Naive thymus-derived CD4-positive, alpha-beta T cell (primary cell): Measurements from ENCODE around the gene DHX32. TPM values are rescaled to one million over a fixed set of nuclear protein-coding genes. Genes with fewer than 3 reads are reported as not detected.

Experiments
- ATAC-seq: fragments of 150-1000 bp; cut with Tn5 transposase; 2 replicates; pipeline ENCODE4 v1.10.0; 2021; ENCODE audit warnings: mild to moderate bottlenecking, moderate library complexity
- CTCF ChIA-PET: fragments of 350-600 bp; sonication (Branson Sonifier 250); formaldehyde crosslinking; loops from one replicate; lab custom pipeline; 2021; ENCODE audit warnings: antibody characterized with exemption; lab: Charles Lee
- POLR2A ChIA-PET: fragments of 350-600 bp; sonication (Branson Sonifier 250); formaldehyde crosslinking; loops from one replicate; lab custom pipeline; 2021; ENCODE audit warnings: antibody characterized with exemption, inconsistent platforms; lab: Charles Lee
- DNase-seq, 9 donors: peaks; one replicate each; pipeline versions ENCODE4 v3.0.0 to v3.0.0-alpha.2; 2020 to 2022; ENCODE audit warnings: mixed read lengths in 1 of 9
- H3K27ac ChIP-seq: one replicate; pipeline ENCODE4 v1.7.0; 2013; ENCODE audit warnings: mild to moderate bottlenecking, low read depth, low read length, moderate library complexity
- H3K27me3 ChIP-seq, 2 donors: one replicate each; pipeline ENCODE4 v1.7.0; 2013; ENCODE audit warnings: low read length in 2 of 2, mild to moderate bottlenecking in 2 of 2, moderate library complexity in 2 of 2; ENCODE audit not compliant: control insufficient read depth in 2 of 2, insufficient read depth in 2 of 2
- H3K36me3 ChIP-seq, 3 experiments: 1 replicate in 2 of 3; 2 replicates in 1 of 3; pipeline ENCODE4 v1.7.0; 2013; ENCODE audit warnings: low read length in 3 of 3, mild to moderate bottlenecking in 3 of 3, moderate library complexity in 1 of 3; ENCODE audit not compliant: insufficient read depth in 3 of 3, control insufficient read depth in 2 of 3
- H3K4me1 ChIP-seq, 2 donors: one replicate each; pipeline ENCODE4 v1.7.0; 2013; ENCODE audit warnings: low read length in 2 of 2, mild to moderate bottlenecking in 2 of 2, moderate library complexity in 1 of 2; ENCODE audit not compliant: control insufficient read depth in 2 of 2, insufficient read depth in 2 of 2
- H3K4me3 ChIP-seq: 2 replicates; pipeline ENCODE4 v1.7.0; 2013; ENCODE audit warnings: mild to moderate bottlenecking, low read length
- H3K9me3 ChIP-seq, 3 experiments: 1 replicate in 2 of 3; 2 replicates in 1 of 3; pipeline ENCODE4 v1.7.0; 2013; ENCODE audit warnings: low read length in 3 of 3; ENCODE audit not compliant: control insufficient read depth in 2 of 3
- H3K27ac Mint-ChIP-seq, 9 donors: one replicate each; pipeline ENCODE4 v1.8.0; 2020 to 2022; ENCODE audit warnings: mixed read lengths in 9 of 9, mild to moderate bottlenecking in 8 of 9, moderate library complexity in 5 of 9, inconsistent platforms in 2 of 9
- H3K27me3 Mint-ChIP-seq, 5 donors: one replicate each; pipeline ENCODE4 v1.8.0; 2021 to 2022; ENCODE audit warnings: mixed read lengths in 5 of 5, mild to moderate bottlenecking in 1 of 5
- H3K36me3 Mint-ChIP-seq, 5 donors: one replicate each; pipeline ENCODE4 v1.8.0; 2020 to 2022; ENCODE audit warnings: mixed read lengths in 5 of 5, mild to moderate bottlenecking in 3 of 5, inconsistent platforms in 1 of 5
- H3K4me1 Mint-ChIP-seq, 7 donors: one replicate each; pipeline ENCODE4 v1.8.0; 2020 to 2022; ENCODE audit warnings: mixed read lengths in 7 of 7, mild to moderate bottlenecking in 3 of 7, inconsistent platforms in 1 of 7
- H3K4me3 Mint-ChIP-seq, 10 donors: one replicate each; pipeline ENCODE4 v1.8.0; 2020 to 2022; ENCODE audit warnings: mild to moderate bottlenecking in 10 of 10, mixed read lengths in 10 of 10, moderate library complexity in 6 of 10, inconsistent platforms in 2 of 10
- H3K9me3 Mint-ChIP-seq, 11 donors: one replicate each; pipeline ENCODE4 v1.8.0; 2020 to 2022; ENCODE audit warnings: mixed read lengths in 11 of 11, mild to moderate bottlenecking in 4 of 11, inconsistent platforms in 1 of 11, moderate library complexity in 1 of 11
- intact Hi-C, 2 donors: fragments of 100-400 bp; cut with micrococcal nuclease; formaldehyde crosslinking; loops; one replicate each; pipeline ENCODE4 v1.15.1; 2023
- polyA plus RNA-seq, 2 donors: library from polyadenylated mRNA; unstranded; fragments of 300-500 nt; fragmentation: Illumina TruSeq; gene quantifications; one replicate each; pipeline ENCODE4 v1.2.3, GENCODE V29; 2021
- total RNA-seq, 6 experiments: library from RNA in 5 of 6; stranded (reverse) in 5 of 6; gene quantifications; 1 replicate in 5 of 6; 2 replicates in 1 of 6; pipeline ENCODE4 v1.2.3 and lab custom pipeline; 2021 to 2026

Gene DHX32
- total and polyA plus RNA-seq, 7 experiments from 2014 or later, result 9.3 to 13.5 (median 11.3) TPM

DNA sequence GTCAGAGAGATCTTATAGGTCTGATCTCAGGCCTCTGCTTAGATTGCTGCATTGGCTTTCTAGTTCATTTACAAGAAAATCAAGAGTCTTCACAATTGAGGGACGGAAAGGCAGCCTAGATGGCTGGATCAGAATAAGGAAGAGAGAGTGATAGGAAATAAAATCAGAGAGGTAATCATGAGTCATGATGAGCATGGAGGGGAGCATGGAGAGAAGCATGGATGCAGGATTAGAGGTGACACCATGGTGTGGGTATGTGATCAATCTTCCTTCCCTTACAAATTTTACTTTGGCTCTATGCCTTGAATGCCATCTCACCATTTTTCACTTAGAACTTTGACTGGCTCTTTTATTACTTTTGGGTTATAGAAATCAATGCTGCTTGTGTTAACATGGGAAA, 56.4 kb downstream of the DHX32 start:
- no peaks in the 10 kb centered on the region for H3K27me3 Mint-ChIP-seq
- H3K4me1 ChIP-seq, result peaks cover 11 to 21% of the 10 kb centered on the region in 2 donors
- H3K27me3 ChIP-seq, result no peaks in the 10 kb centered on the region
- peaks cover 13 to 44% (median 22%) of the 10 kb centered on the region in 7 donors for H3K4me1 Mint-ChIP-seq
- ATAC-seq, result no peak
- DNase-seq, result no peak
- H3K27ac ChIP-seq, result peak overlapping the region; percentile 76
- peaks cover 0 to 32% (median 7%) of the 10 kb centered on the region in 3 experiments for H3K36me3 ChIP-seq
- intact Hi-C loops, result loop anchor here (5.0 kb wide), 2 partner anchors 907 to 1022 kb away; partner anchors contain the start of gene ABRAXAS2 (in 1 of the 2)
- H3K4me3 ChIP-seq, result peak overlapping the region; percentile 97
- H3K9me3 Mint-ChIP-seq, result no peaks in the 10 kb centered on the region
- no peaks in the 10 kb centered on the region for H3K9me3 ChIP-seq
- ChIA-PET POLR2A (no interaction called here), CTCF (no interaction called here)
- H3K27ac Mint-ChIP-seq, result no peak overlapping the region
- H3K36me3 Mint-ChIP-seq, result peaks cover 6 to 17% (median 9%) of the 10 kb centered on the region in 5 donors
- H3K4me3 Mint-ChIP-seq, result no peak overlapping the region

DNA sequence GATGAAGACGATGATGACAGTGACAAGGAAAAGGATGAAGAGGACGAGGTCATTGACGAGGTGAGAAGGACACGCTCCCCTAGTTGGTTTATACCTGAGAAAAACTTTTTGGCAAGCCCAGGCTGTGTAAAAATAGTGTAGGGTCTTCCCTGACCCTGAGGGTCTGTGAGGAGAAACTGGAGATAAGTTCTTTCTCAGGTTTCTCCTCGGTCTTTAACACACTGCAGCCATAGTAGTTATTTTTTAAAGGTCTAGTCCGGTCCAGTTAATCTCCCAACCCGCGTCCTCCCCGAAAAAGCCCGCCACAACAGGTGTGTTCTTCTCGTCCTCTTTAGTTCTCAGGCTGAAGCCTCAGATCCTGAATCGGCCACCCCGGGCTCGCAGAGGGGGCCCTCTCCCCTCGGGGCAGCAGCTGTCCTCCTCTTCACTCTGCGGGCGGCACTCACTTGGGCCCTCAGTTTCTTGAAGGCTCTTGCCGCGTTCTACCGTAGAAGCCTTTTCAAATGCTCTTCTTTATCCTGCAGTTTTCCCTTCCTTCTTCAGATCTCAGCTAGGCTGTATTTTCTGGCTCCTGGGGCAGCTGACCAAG, 57.3 kb downstream of the DHX32 start:
- Histone ChIP-seq H3K9me3 (no peaks in the 10 kb centered on the region), H3K4me1 (peaks cover 11 to 21% of the 10 kb centered on the region in 2 donors), H3K4me3 (peak overlapping the region; percentile 97), H3K27ac (peak overlapping the region; percentile 76), H3K36me3 (peaks cover 0 to 22% (median 1%) of the 10 kb centered on the region in 3 experiments), H3K27me3 (no peaks in the 10 kb centered on the region)
- ATAC-seq, result no peak
- Mint-ChIP-seq H3K27ac (no peak overlapping the region), H3K36me3 (peaks cover 6 to 9% (median 7%) of the 10 kb centered on the region in 5 donors), H3K27me3 (no peaks in the 10 kb centered on the region), H3K9me3 (no peaks in the 10 kb centered on the region), H3K4me1 (peaks cover 7 to 37% (median 22%) of the 10 kb centered on the region in 7 donors), H3K4me3 (no peak overlapping the region)
- ChIA-PET CTCF (interaction anchor here (0.5 kb wide), 1 partner anchor 8 kb away, joined by 8 read pairs; no protein-coding TSS in a partner anchor), POLR2A (interaction anchor here (0.7 to 1.4 kb wide), 6 partner anchors 8 to 907 kb away, joined by 3 to 9 read pairs (median 3); partner anchors contain the start of gene EDRF1)
- intact Hi-C loops, result loop anchor here (1.0 to 5.0 kb wide), 6 partner anchors 73 to 1405 kb away; partner anchors contain the start of genes EDRF1 (in 2 of the 2), FANK1 (in 2 of the 2), ABRAXAS2 (in 1 of the 2) and OAT (in 1 of the 2)
- DNase-seq, result peak in 2 of 9 donors; percentile 1 to 37

DNA sequence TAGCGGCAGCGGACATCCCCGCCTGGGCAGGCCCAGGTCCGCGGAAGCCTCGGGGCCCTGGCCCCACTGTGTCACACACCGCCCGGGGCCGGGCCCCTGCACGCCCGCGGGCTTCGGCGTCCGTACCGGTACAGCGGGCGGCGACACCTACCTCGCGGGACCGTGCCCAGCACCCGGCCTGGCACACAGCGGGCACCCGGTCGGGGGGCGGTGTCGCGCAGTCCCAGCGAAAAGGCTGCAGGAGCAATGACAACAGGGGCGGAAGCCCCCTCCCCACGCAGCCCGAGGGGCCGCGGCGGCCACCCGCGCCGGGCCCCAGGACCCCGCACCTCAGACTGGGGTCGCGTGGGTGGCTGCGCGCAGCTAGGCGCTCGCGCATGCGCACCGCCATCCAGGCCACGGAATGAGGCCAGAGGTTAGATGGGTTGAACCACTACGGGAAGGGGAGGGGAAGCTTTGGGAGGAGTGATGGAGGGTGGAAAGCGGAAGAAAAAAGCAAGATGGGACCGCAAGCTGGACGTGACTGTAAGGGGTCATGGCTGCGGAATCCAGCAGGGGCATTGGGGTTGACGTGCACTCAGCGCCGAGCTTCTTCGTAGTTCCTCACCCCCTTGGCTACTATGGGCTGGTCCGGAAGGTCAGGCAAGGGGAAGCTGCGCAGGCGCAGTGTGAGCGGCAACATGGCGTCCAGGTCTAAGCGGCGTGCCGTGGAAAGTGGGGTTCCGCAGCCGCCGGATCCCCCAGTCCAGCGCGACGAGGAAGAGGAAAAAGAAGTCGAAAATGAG, 58.0 kb downstream of the DHX32 start, which contains the start of the genes BCCIP and UROS:
TSS of gene BCCIP (plus strand) at position 669 of the 785 bp plus-strand sequence. CDS start at position 681, 12 bp downstream.
TSS of gene UROS (minus strand) at position 381 of the 785 bp plus-strand sequence. CDS start 6,759 bp downstream, outside the sequence.
- Histone ChIP-seq H3K27ac (peak within 1 kb of the TSS; percentile 76), H3K4me3 (peak within 1 kb of the TSS; percentile 97), H3K4me1 (peaks cover 11 to 21% of the 10 kb centered on the region in 2 donors), H3K27me3 (no peaks in the 10 kb centered on the region), H3K36me3 (peaks cover 0 to 15% (median 0%) of the 10 kb centered on the region in 3 experiments), H3K9me3 (no peaks in the 10 kb centered on the region)
- DNase-seq, result peak; percentile 88 to 98 (median 94)
- Mint-ChIP-seq H3K4me1 (peaks cover 3 to 33% (median 22%) of the 10 kb centered on the region in 7 donors), H3K9me3 (no peaks in the 10 kb centered on the region), H3K4me3 (peak within 1 kb of the TSS in 6 of 10 donors; percentile 85 to 89 (median 87)), H3K27ac (peak within 1 kb of the TSS in 8 of 9 donors; percentile 16 to 88 (median 80)), H3K27me3 (no peaks in the 10 kb centered on the region), H3K36me3 (peaks cover 2 to 3% (median 3%) of the 10 kb centered on the region in 5 donors)
- ChIA-PET POLR2A (interaction anchor here (0.7 to 1.4 kb wide), 6 partner anchors 9 to 906 kb away, joined by 3 to 9 read pairs (median 3); partner anchors contain the start of gene EDRF1), CTCF (interaction anchor here (0.5 kb wide), 1 partner anchor 9 kb away, joined by 8 read pairs; no protein-coding TSS in a partner anchor)
- peak; percentile 92 for ATAC-seq
- intact Hi-C loops, result loop anchor here (1.0 to 5.0 kb wide), 6 partner anchors 73 to 1404 kb away; partner anchors contain the start of genes EDRF1 (in 2 of the 2), FANK1 (in 2 of the 2), ABRAXAS2 (in 1 of the 2) and OAT (in 1 of the 2)

DNA sequence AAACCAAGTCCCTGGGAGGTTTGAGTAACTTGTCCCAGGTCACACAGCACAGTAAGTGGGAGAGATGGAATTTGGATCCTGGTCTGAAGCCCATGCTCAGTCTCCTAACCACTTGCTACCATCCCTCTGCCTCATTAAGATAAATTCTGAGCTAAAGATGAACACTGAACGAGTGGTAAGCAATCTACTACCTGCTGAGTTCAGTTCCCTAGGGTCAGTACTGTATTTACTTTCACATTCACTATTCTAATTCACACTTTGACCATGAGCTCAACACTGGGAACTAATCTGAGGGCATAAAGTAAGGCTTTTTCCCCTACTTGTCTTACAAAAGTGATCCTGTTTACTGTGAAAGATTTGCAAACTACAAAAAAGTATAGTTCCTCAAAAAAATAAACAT, 60.4 kb downstream of the DHX32 start:
- ChIA-PET POLR2A (interaction anchor here (0.8 to 1.6 kb wide), 2 partner anchors 9 to 10 kb away, joined by 3 to 4 read pairs; no protein-coding TSS in a partner anchor), CTCF (no interaction called here)
- ATAC-seq, result no peak
- Histone ChIP-seq H3K4me3 (no peak overlapping the region), H3K27me3 (no peaks in the 10 kb centered on the region), H3K27ac (no peak overlapping the region), H3K9me3 (no peaks in the 10 kb centered on the region), H3K36me3 (peaks cover 0 to 10% (median 0%) of the 10 kb centered on the region in 3 experiments), H3K4me1 (peaks cover 11 to 21% of the 10 kb centered on the region in 2 donors)
- peaks cover 0 to 1% (median 0%) of the 10 kb centered on the region in 5 donors for H3K36me3 Mint-ChIP-seq
- intact Hi-C loops, result loop anchor here (5.0 kb wide), 2 partner anchors 903 to 1018 kb away; partner anchors contain the start of gene ABRAXAS2 (in 1 of the 2)
- H3K9me3 Mint-ChIP-seq, result no peaks in the 10 kb centered on the region
- H3K4me1 Mint-ChIP-seq, result peaks cover 0 to 24% (median 14%) of the 10 kb centered on the region in 7 donors
- DNase-seq, result no peak
- H3K4me3 Mint-ChIP-seq, result peak overlapping the region in 5 of 10 donors; percentile 3 to 87 (median 75)
- no peaks in the 10 kb centered on the region for H3K27me3 Mint-ChIP-seq
- H3K27ac Mint-ChIP-seq, result peak overlapping the region in 6 of 9 donors; percentile 4 to 83 (median 22)

DNA sequence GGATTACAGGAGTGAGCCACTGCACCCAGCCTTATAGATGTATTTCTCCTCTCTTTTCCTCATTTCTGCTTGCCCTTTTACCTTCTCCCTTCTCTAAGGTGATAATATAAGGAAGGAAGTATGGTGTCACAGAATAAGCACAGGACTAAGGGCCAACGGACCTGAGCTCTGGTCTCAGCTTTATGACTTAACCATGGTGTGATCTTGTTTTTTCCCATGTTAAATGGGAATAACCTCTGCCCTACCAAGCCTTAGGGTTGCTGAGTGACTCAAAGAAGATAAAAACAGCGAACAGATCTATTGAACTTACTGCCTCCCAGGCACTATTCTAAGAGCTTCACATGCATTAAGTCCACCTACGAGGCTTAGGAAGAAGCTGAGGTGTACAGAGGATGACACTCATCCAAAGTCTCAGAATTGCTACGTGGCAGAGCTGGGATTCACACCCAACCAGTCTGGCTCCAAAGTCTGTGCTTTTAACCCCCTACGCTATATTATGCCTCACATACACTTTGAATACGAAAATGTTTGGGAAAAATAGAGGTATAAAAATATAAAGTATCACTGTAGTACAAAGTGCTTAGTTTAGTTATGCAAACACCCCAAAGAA, 63.6 kb downstream of the DHX32 start:
- intact Hi-C loops, result no loop called here
- Mint-ChIP-seq H3K4me3 (no peak overlapping the region), H3K9me3 (no peaks in the 10 kb centered on the region), H3K36me3 (peaks cover 6 to 23% (median 15%) of the 10 kb centered on the region in 5 donors), H3K27ac (no peak overlapping the region), H3K4me1 (peaks cover 0 to 24% (median 14%) of the 10 kb centered on the region in 7 donors), H3K27me3 (no peaks in the 10 kb centered on the region)
- no peak overlapping the region for H3K27ac ChIP-seq
- peaks cover 0 to 5% of the 10 kb centered on the region in 2 donors for H3K4me1 ChIP-seq
- ATAC-seq (no peak), DNase-seq (no peak)
- H3K4me3 ChIP-seq, result no peak overlapping the region
- H3K9me3 ChIP-seq, result no peaks in the 10 kb centered on the region
- H3K36me3 ChIP-seq, result peaks cover 7 to 32% (median 9%) of the 10 kb centered on the region in 3 experiments
- ChIA-PET POLR2A (interaction anchor here (1.0 kb wide), 1 partner anchor 13 kb away, joined by 4 read pairs; no protein-coding TSS in a partner anchor), CTCF (no interaction called here)
- no peaks in the 10 kb centered on the region for H3K27me3 ChIP-seq
